DOHH2 (cell line): Measurements from ENCODE around the gene MS4A18.

Source experiments
- H3F3A ChIP-seq: fragments of 200-600 bp; sonication (generic), shearing (Covaris generic); 2 replicates; pipeline ENCODE4 v1.6.0; 2016; ENCODE audit warnings: antibody characterized with exemption, mild to moderate bottlenecking; ENCODE audit not compliant: control insufficient read depth, insufficient read depth
- H3K27ac ChIP-seq: fragments of 200-600 bp; sonication (generic); 2 replicates; pipeline ENCODE4 v1.5.1; 2014; ENCODE audit warnings: low read depth, mild to moderate bottlenecking, low read length, moderate library complexity
- H3K27me3 ChIP-seq: fragments of 200-600 bp; sonication (generic); 2 replicates; pipeline ENCODE4 v1.6.1; 2014; ENCODE audit warnings: mild to moderate bottlenecking, low read length, mixed read lengths; ENCODE audit not compliant: control insufficient read depth
- H3K36me3 ChIP-seq: fragments of 200-600 bp; sonication (generic); 2 replicates; pipeline ENCODE4 v1.6.1; 2014; ENCODE audit warnings: mild to moderate bottlenecking, low read length, moderate library complexity, mixed read lengths; ENCODE audit not compliant: control insufficient read depth
- H3K4me1 ChIP-seq: fragments of 200-600 bp; sonication (generic); 2 replicates; pipeline ENCODE4 v1.6.1; 2014; ENCODE audit warnings: mild to moderate bottlenecking, low read length, mixed read lengths; ENCODE audit not compliant: control insufficient read depth
- H3K4me2 ChIP-seq: fragments of 200-600 bp; sonication (generic); 2 replicates; pipeline ENCODE4 v1.6.0; 2014; ENCODE audit warnings: mild to moderate bottlenecking, low read length, moderate library complexity
- H3K4me3 ChIP-seq: fragments of 200-600 bp; sonication (generic); 2 replicates; pipeline ENCODE4 v1.5.1; 2014; ENCODE audit warnings: mild to moderate bottlenecking, low read length, mixed read lengths
- H3K79me2 ChIP-seq: fragments of 200-600 bp; sonication (generic); 2 replicates; pipeline ENCODE4 v1.6.1; 2014; ENCODE audit warnings: mild to moderate bottlenecking, low read length, mixed read lengths; ENCODE audit not compliant: control insufficient read depth
- H3K9me2 ChIP-seq: fragments of 200-600 bp; sonication (generic); replicated peaks from 2 replicates; pipeline ENCODE4 v1.6.1; 2014; ENCODE audit warnings: mild to moderate bottlenecking, low read length, mixed read lengths; ENCODE audit not compliant: control insufficient read depth
- H3K9me3 ChIP-seq: fragments of 200-600 bp; sonication (generic); 2 replicates; pipeline ENCODE4 v1.6.1; 2014; ENCODE audit warnings: antibody characterized with exemption, low read length, mixed read lengths; ENCODE audit not compliant: control insufficient read depth, insufficient read depth
- H4K20me1 ChIP-seq: fragments of 200-600 bp; sonication (generic); 2 replicates; pipeline ENCODE4 v1.6.0; 2014; ENCODE audit warnings: low read depth, mild to moderate bottlenecking, antibody characterized with exemption, low read length, moderate library complexity; ENCODE audit not compliant: control insufficient read depth, insufficient read depth
- CTCF ChIP-seq: fragments of 200-600 bp; sonication (generic); IDR thresholded peaks from one replicate; pipeline ENCODE4 v1.5.1; 2014; ENCODE audit warnings: antibody characterized with exemption, mild to moderate bottlenecking, low read depth, low read length; ENCODE audit not compliant: poor library complexity, severe bottlenecking
- EZH2phosphoT487 ChIP-seq: fragments of 200-600 bp; sonication (generic); IDR thresholded peaks from 2 replicates; pipeline ENCODE4 v1.6.1; 2017; ENCODE audit warnings: borderline replicate concordance, mild to moderate bottlenecking, antibody characterized with exemption, low read length, moderate library complexity, mixed read lengths

The MS4A18 gene

GRCh38 chr11:60781286-60781980 is 56.9 kb downstream of the MS4A18 start:
- TF ChIP-seq CTCF (no peak), EZH2phosphoT487 (no peak)
- no peaks in the 10 kb centered on the region for H4K20me1 ChIP-seq

DNA sequence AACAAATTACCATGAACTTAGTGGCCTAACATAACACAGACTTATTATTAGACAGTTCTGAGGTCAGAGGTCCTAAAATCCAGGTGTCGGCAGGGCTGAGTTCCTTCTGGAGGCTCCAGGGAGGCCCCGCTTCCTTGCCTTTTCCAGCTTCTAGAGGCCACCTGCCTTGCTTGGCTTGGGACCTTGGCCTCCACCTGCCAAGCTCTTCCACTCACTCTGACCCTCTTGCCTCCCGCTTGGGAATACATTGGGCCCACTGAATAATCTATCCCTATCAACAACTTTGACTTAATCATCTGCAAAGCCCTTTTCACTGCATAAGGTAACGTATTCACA is 57.4 kb downstream of the MS4A18 start:
- Histone ChIP-seq H3K79me2 (no peaks in the 10 kb centered on the region), H4K20me1 (no peaks in the 10 kb centered on the region), H3K4me1 (no peaks in the 10 kb centered on the region), H3K27me3 (peaks cover 5% of the 10 kb centered on the region; the same call in 1 of the 2 replicates), H3K36me3 (no peaks in the 10 kb centered on the region), H3K27ac (no peak overlapping the region), H3F3A (no peaks in the 10 kb centered on the region), H3K4me3 (no peak overlapping the region), H3K9me2 (no peaks in the 10 kb centered on the region), H3K4me2 (no peak overlapping the region), H3K9me3 (no peaks in the 10 kb centered on the region)
- no peak for TF ChIP-seq EZH2phosphoT487
- TF ChIP-seq CTCF, result no peak

More at GRCh38 chr11:60781286-60781980, 56.9 kb downstream of the MS4A18 start:
- no peaks in the 10 kb centered on the region for H3K36me3 ChIP-seq
- H3K4me1 ChIP-seq, result no peaks in the 10 kb centered on the region
- H3K27ac ChIP-seq, result no peak overlapping the region
- no peak overlapping the region for H3K4me3 ChIP-seq
- H3K9me3 ChIP-seq, result no peaks in the 10 kb centered on the region
- peaks cover 5% of the 10 kb centered on the region; the same call in 1 of the 2 replicates for H3K27me3 ChIP-seq
- no peaks in the 10 kb centered on the region for H3F3A ChIP-seq
- no peaks in the 10 kb centered on the region for H3K79me2 ChIP-seq
- H3K9me2 ChIP-seq, result no peaks in the 10 kb centered on the region
- no peak overlapping the region for H3K4me2 ChIP-seq

DNA sequence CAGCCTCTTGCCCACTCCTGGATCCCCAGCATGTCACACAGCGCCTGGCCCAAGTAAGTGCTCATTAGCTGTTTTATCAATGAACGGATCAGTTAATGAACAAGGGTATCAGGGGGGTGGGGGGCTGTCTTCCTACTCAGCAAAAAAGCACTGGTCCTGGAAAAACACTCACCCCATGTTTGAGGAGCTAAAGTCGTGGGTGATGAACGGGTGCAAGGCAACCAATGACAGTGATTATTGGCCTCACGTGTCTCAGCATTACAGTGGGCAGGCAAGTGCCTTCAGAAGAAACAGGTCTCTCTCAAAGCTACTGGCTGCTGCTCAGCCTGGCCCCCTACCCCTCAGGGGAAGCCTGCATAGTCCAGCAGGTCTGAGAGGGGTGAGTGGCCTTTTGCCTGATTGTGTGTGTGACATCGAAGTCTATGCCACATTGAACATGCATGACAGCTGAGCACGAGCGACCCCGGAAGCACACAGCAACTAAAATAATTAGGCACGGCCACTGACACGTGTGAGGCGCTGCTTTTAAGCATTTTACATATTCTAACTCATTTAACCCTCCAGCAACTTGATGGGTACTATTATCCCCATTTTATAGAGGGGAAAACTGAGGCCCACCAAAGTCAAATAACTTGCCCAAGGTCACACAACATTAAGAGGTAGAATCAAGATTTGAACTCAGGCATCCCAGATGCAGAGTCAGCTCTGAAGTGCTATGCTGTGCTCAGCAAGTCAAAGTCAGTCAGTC is 58.0 kb downstream of the MS4A18 start:
- H3K36me3 ChIP-seq, result no peaks in the 10 kb centered on the region
- peaks cover 5% of the 10 kb centered on the region; the same call in 1 of the 2 replicates for H3K27me3 ChIP-seq
- H3K27ac ChIP-seq, result no peak overlapping the region
- H3K9me3 ChIP-seq, result no peaks in the 10 kb centered on the region
- no peak overlapping the region for H3K4me2 ChIP-seq
- no peak for TF ChIP-seq CTCF
- TF ChIP-seq EZH2phosphoT487, result no peak
- no peaks in the 10 kb centered on the region for H4K20me1 ChIP-seq
- no peaks in the 10 kb centered on the region for H3K9me2 ChIP-seq
- no peaks in the 10 kb centered on the region for H3K4me1 ChIP-seq
- H3F3A ChIP-seq, result no peaks in the 10 kb centered on the region
- no peaks in the 10 kb centered on the region for H3K79me2 ChIP-seq
- H3K4me3 ChIP-seq, result no peak overlapping the region
